Aorta (tissue), 5 donors: ENCODE results near the gene SLC35G1. TPM values are rescaled to one million over a fixed set of nuclear protein-coding genes. Genes with fewer than 3 reads are reported as not detected.

Experiments used
- ATAC-seq: fragments of 200-7000 bp; cut with Tn5 transposase; one replicate; pipeline ENCODE4 v1.9.1; 2022; ENCODE audit warnings: moderate library complexity; ENCODE audit not compliant: low FRiP score
- DNase-seq, 2 donors: peaks; one replicate each; pipeline ENCODE4 v3.0.0-alpha.2; 2020
- H3K27ac ChIP-seq, 2 donors: one replicate each; pipeline ENCODE4 v1.5.1; 2013; ENCODE audit warnings: low read length in 2 of 2, mild to moderate bottlenecking in 2 of 2, moderate library complexity in 2 of 2, control low read depth in 1 of 2, inconsistent platforms in 1 of 2, low read depth in 1 of 2
- H3K27me3 ChIP-seq, 2 donors: one replicate each; pipeline ENCODE4 v1.6.1; 2013; ENCODE audit warnings: control low read depth in 1 of 2, low read length in 1 of 2, mild to moderate bottlenecking in 1 of 2, moderate library complexity in 1 of 2; ENCODE audit not compliant: insufficient read depth in 2 of 2, control insufficient read depth in 1 of 2
- H3K36me3 ChIP-seq, 2 donors: one replicate each; pipeline ENCODE4 v1.6.1; 2013; ENCODE audit warnings: control low read depth in 1 of 2, low read length in 1 of 2, mild to moderate bottlenecking in 1 of 2; ENCODE audit not compliant: insufficient read depth in 2 of 2, control insufficient read depth in 1 of 2
- H3K4me1 ChIP-seq, 2 donors: one replicate each; pipeline ENCODE4 v1.6.1; 2013; ENCODE audit warnings: low read length in 2 of 2, control low read depth in 1 of 2, mild to moderate bottlenecking in 1 of 2, moderate library complexity in 1 of 2; ENCODE audit not compliant: insufficient read depth in 2 of 2, control insufficient read depth in 1 of 2
- H3K4me3 ChIP-seq, 2 donors: one replicate each; pipeline ENCODE4 v1.5.1; 2013; ENCODE audit warnings: low read length in 2 of 2, control low read depth in 1 of 2, mild to moderate bottlenecking in 1 of 2
- H3K9me3 ChIP-seq: one replicate; pipeline ENCODE4 v1.6.1; 2013; ENCODE audit warnings: mild to moderate bottlenecking, low read length; ENCODE audit not compliant: control insufficient read depth
- whole genome bisulfite sequencing, 2 donors: extraction: QIAGEN DNeasy Blood & Tissue Kit; methylation state at CpG; one replicate each; pipeline ENCODE4 v1.1.7; 2013; 5-methylcytosine and 5-hydroxymethylcytosine counted together
- intact Hi-C, 2 donors: fragments of 100-400 bp; cut with DNase I; formaldehyde crosslinking; loops; one replicate each; pipeline versions ENCODE4 v1.14.2 to v1.15.0; 2022
- polyA plus RNA-seq, 2 donors: library from polyadenylated mRNA; stranded (reverse); fragments of 200-250 nt; gene quantifications; one replicate each; pipeline ENCODE4 v1.2.3, GENCODE V29; 2013
- total RNA-seq, 2 donors: library from RNA; stranded (reverse); fragmentation: NEBNext Ultra II Directional; extraction: Animal tissue kit (Norgen Biotek cat#: 25700); gene quantifications; one replicate each; pipeline ENCODE4 v1.2.1, GENCODE V29; 2021
- donor health status: healthy with polysubstance abuse.
- donor health status: Bipolar disorder and iron deficiency.
- donor health status: DM: no; HTN: no; CAD: no.
- donor health status: DM: no; HTN: no; CAD: no.
- donor health status: DM: yes; HTN: yes; CAD: no.

SLC35G1 gene
- total and polyA plus RNA-seq, 4 donors = 0.82 to 14.5 (median 2.4) TPM

DNA sequence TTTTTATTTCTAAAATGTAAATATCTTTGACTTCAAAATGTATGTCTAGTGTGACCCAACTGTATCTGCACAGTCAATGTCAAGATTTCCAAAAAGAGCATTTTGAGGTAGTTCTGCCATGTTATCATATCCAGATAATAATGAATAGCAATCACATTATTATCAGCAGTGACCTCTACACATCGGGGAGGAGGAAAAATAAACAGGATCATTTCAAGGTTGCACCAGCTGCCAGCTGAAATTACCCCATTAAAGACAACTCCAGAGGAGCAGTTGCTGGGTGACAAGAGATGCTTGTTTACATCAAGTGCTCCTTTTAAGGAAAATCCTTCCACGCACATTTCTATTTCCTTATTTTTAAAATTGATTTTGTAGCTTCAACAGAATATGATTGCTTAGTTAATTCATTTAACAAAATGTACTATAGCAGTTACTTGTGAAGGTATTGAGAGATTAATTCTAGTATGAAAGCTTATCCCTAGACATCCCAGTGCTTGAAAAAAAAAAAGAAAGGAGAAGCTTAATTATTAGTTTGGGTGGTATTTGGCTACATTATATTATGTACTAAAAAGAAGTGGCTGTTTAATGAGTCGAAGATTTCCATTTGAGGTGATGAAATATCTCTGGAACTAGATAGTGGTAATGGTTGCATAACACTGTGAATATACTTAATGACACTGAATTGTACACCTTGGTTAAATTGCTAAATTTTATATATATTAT is 19.3 kb upstream of the SLC35G1 start:
- DNase-seq = no peak
- H3K4me1 ChIP-seq = no peaks in the 10 kb centered on the region
- no peak overlapping the region for H3K4me3 ChIP-seq
- no peaks in the 10 kb centered on the region for H3K27me3 ChIP-seq
- WGBS, 2 donors = 62 to 65% methylated on average over 3 of the region's 3 CpGs
- H3K27ac ChIP-seq = no peak overlapping the region
- H3K36me3 ChIP-seq = no peaks in the 10 kb centered on the region
- intact Hi-C loops = no loop called here
- no peaks in the 10 kb centered on the region for H3K9me3 ChIP-seq
- ATAC-seq = no peak

DNA sequence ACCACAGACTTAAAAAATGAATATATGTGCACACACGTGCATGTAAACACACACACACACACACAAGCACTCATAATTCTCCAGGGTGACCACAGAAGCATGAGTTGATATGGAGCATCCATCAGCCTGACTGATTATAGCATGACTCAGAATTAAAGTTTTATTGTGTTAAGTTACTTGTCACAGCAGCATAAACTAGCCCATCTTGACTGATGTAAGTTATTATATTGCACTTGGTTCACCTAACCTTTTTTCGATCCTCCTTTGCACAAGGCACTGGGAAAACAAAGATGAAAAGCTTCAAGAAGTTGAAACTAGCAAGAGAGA is 18.8 kb upstream of the SLC35G1 start:
- ATAC-seq = no peak
- no peak overlapping the region for H3K4me3 ChIP-seq
- WGBS, 2 donors = 83 to 88% methylated on average over 2 of the region's 2 CpGs

GRCh38 chr10:93876381-93876780 is 17.4 kb upstream of the SLC35G1 start:
- intact Hi-C loops = no loop called here
- Histone ChIP-seq H3K27me3 (no peaks in the 10 kb centered on the region), H3K4me1 (no peaks in the 10 kb centered on the region), H3K36me3 (no peaks in the 10 kb centered on the region), H3K9me3 (no peaks in the 10 kb centered on the region), H3K27ac (no peak overlapping the region), H3K4me3 (no peak overlapping the region)
- ATAC-seq (no peak), DNase-seq (no peak)

More for the DNA sequence above, 18.8 kb upstream of the SLC35G1 start:
- Histone ChIP-seq H3K9me3 (no peaks in the 10 kb centered on the region), H3K27ac (no peak overlapping the region), H3K4me1 (no peaks in the 10 kb centered on the region), H3K27me3 (no peaks in the 10 kb centered on the region), H3K36me3 (no peaks in the 10 kb centered on the region)
- intact Hi-C loops = no loop called here
- no peak for DNase-seq

- Histone ChIP-seq H3K27me3 (no peaks in the 10 kb centered on the region), H3K4me3 (no peak overlapping the region), H3K9me3 (peaks cover 2% of the 10 kb centered on the region), H3K4me1 (no peaks in the 10 kb centered on the region), H3K27ac (no peak overlapping the region), H3K36me3 (no peaks in the 10 kb centered on the region)
- intact Hi-C loops = no loop called here
- ATAC-seq (no peak), DNase-seq (no peak)
Measured at GRCh38 chr10:93879273-93879672, 14.5 kb upstream of the SLC35G1 start.

GRCh38 chr10:93894516-93895378 is 969 bp downstream of the SLC35G1 start:
- no peaks in the 10 kb centered on the region for H3K27me3 ChIP-seq
- H3K4me1 ChIP-seq = no peaks in the 10 kb centered on the region
- intact Hi-C loops = no loop called here
- H3K9me3 ChIP-seq = no peaks in the 10 kb centered on the region
- no peaks in the 10 kb centered on the region for H3K36me3 ChIP-seq
- WGBS, 2 donors = 49 to 50% methylated on average over 22 of the region's 22 CpGs
- no peak overlapping the region for H3K27ac ChIP-seq
- peak overlapping the region; percentile 16 to 59 for H3K4me3 ChIP-seq
- ATAC-seq (peak; percentile 4), DNase-seq (no peak)

- Histone ChIP-seq H3K9me3 (no peaks in the 10 kb centered on the region), H3K4me3 (no peak overlapping the region), H3K27ac (no peak overlapping the region), H3K27me3 (no peaks in the 10 kb centered on the region), H3K4me1 (no peaks in the 10 kb centered on the region), H3K36me3 (no peaks in the 10 kb centered on the region)
- DNase-seq (no peak), ATAC-seq (no peak)
- intact Hi-C loops = no loop called here
- 87 to 89% methylated on average over 4 of the region's 4 CpGs for WGBS, 2 donors
Measured at GRCh38 chr10:93897070-93897780, 3.4 kb downstream of the SLC35G1 start.

DNA sequence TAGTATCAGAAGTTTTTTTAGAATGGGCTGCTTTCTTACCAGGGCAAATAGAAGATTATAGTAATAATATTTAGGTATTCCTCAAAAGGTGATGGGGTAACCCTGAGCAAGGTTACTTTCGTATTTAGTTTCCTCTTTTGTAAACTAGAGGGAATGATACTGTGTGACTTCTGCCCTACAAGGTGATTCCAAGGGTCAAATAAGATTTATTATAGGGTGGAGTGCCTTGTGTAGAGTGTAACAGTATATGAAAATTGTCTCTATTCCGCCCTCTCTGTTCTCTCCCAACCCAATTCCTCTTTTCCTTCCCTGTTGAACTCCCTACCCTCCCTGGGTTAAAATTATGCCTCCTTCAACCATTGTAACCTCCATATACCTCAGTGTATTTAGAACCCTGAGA is 5.3 kb downstream of the SLC35G1 start:
- no peak for ATAC-seq
- intact Hi-C loops = no loop called here
- WGBS, 2 donors = 92 to 97% methylated on average over 2 of the region's 2 CpGs

DNA sequence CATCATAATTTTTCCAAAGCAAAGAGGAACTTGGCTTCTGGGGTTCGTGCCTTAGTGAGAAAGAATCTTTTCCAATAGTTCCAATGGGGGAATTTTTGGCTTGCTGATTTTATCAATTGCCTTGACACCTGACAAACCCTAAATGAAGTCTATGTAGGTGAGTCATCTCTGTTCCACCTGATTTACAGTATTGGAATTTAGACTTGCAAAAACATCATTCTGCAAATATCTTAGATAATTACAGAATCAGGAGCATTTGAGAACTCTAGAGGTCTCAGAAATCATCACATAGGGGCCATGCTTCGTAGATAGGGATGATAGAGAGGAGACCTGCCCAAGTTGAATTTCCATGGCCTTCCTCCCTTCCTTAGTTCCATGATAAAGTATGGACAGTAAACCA is 9.3 kb downstream of the SLC35G1 start:
- 94 to 97% methylated on average over 2 of the region's 2 CpGs for WGBS, 2 donors

More for the DNA sequence above, 5.3 kb downstream of the SLC35G1 start:
- H3K27me3 ChIP-seq = no peaks in the 10 kb centered on the region
- H3K4me1 ChIP-seq = no peaks in the 10 kb centered on the region
- no peaks in the 10 kb centered on the region for H3K36me3 ChIP-seq
- no peak overlapping the region for H3K27ac ChIP-seq
- no peaks in the 10 kb centered on the region for H3K9me3 ChIP-seq
- no peak overlapping the region for H3K4me3 ChIP-seq
- no peak for DNase-seq

More for the DNA sequence above, 9.3 kb downstream of the SLC35G1 start:
- Histone ChIP-seq H3K27me3 (no peaks in the 10 kb centered on the region), H3K4me1 (no peaks in the 10 kb centered on the region), H3K36me3 (peaks cover 0 to 2% of the 10 kb centered on the region in 2 donors), H3K27ac (no peak overlapping the region), H3K4me3 (no peak overlapping the region), H3K9me3 (peaks cover 2% of the 10 kb centered on the region)
- ATAC-seq (no peak), DNase-seq (no peak)
- intact Hi-C loops = no loop called here
